Activated naive CD8-positive, alpha-beta T cell treated with anti-CD3 and anti-CD28 coated beads for 36 hours (primary cell): Measurements from ENCODE around the gene TNFRSF18. TPM values are rescaled to one million over a fixed set of nuclear protein-coding genes. Genes with fewer than 3 reads are reported as not detected.

ENCODE experiments used
- DNase-seq: peaks from one replicate; pipeline ENCODE4 v3.0.0; 2021
- H3K27ac Mint-ChIP-seq: one replicate; pipeline ENCODE4 v1.8.0; 2022; ENCODE audit warnings: mild to moderate bottlenecking, moderate library complexity, mixed read lengths
- H3K27me3 Mint-ChIP-seq: one replicate; pipeline ENCODE4 v1.8.0; 2022; ENCODE audit warnings: mild to moderate bottlenecking, mixed read lengths
- H3K36me3 Mint-ChIP-seq: one replicate; pipeline ENCODE4 v1.8.0; 2021; ENCODE audit warnings: mild to moderate bottlenecking, mixed read lengths
- H3K4me1 Mint-ChIP-seq: one replicate; pipeline ENCODE4 v1.8.0; 2021; ENCODE audit warnings: mixed read lengths
- H3K4me3 Mint-ChIP-seq: one replicate; pipeline ENCODE4 v1.8.0; 2022; ENCODE audit warnings: mild to moderate bottlenecking, moderate library complexity, mixed read lengths
- H3K9me3 Mint-ChIP-seq: one replicate; pipeline ENCODE4 v1.8.0; 2022; ENCODE audit warnings: mixed read lengths
- total RNA-seq, 2 experiments: library from RNA; stranded (reverse); gene quantifications; one replicate each; pipeline ENCODE4 v1.2.3, GENCODE V29; 2021

TNFRSF18 gene
- total RNA-seq, 2 experiments from 2014 or later, result 52.5 to 53.3 TPM

DNA sequence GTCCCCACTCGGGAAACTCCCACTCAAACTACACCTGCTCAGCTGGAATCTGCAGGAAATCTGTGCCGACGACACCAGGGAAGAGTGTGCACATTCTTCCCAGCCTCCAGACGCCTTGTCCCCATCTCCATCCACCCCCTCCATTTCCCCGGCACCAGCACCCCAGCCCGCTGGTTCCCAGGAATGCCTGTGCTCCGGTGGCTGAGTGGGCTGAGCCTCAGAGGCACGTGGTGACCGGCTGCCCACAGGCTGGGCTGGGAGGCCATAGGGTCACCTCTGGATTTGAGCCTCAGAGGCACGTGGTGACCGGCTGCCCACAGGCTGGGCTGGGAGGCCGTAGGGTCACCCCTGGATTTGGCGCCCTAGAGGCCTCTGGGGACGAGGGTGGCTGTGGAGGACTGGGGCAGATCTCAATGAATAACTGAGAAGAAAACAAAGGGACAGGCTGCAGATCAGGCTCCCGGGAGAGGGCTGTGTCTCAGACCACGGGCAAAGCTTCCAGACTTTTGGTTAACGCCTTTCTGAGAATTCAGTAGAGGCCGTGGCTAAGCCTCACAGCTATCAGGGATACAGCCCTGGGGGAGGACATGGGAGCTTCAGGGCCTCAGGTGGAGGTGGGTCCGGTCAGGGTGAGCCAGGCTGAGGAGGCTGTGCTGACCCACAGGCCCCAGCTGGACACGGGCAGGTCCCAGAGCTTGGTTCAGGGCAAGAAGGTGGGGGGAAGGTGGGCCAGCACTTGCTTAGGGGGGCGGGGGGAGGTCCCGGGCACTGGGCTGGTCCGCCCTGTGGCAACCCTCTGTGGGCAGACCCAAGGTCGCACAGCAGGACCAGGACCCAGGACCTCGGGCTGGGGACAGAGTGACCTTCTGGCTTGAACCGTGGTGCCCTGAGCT is 50.0 kb downstream of the TNFRSF18 start:
- peaks cover 7% of the 10 kb centered on the region for H3K36me3 Mint-ChIP-seq
- H3K4me1 Mint-ChIP-seq, result peaks cover 1% of the 10 kb centered on the region
- no peak for DNase-seq
- H3K27ac Mint-ChIP-seq, result peak overlapping the region; percentile 51
- H3K4me3 Mint-ChIP-seq, result no peak overlapping the region
- H3K9me3 Mint-ChIP-seq, result peaks cover 20% of the 10 kb centered on the region
- H3K27me3 Mint-ChIP-seq, result no peaks in the 10 kb centered on the region

DNA sequence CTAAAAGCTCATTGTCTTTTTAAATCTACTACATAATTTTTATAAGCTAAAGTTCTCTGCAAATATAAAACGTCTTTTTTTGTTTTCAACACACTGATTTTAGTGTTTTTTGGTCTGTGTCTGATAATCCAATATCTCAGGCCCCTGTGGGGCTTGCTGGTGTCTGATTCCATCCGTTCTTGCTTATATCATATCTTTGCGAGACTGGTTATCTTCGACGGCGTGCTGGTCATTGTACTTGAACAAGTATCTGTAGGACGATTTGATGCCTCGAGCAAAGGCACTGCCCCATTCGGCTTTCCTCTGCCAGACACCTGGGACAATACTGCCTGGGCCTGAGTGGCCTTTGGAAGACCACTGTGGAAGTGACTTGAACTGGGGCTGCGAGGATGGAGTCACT is 51.1 kb downstream of the TNFRSF18 start:
- peaks cover 20% of the 10 kb centered on the region for H3K9me3 Mint-ChIP-seq
- peaks cover 7% of the 10 kb centered on the region for H3K36me3 Mint-ChIP-seq
- no peak for DNase-seq
- H3K4me3 Mint-ChIP-seq, result no peak overlapping the region
- H3K27ac Mint-ChIP-seq, result no peak overlapping the region
- H3K4me1 Mint-ChIP-seq, result peaks cover 1% of the 10 kb centered on the region
- H3K27me3 Mint-ChIP-seq, result no peaks in the 10 kb centered on the region

DNA sequence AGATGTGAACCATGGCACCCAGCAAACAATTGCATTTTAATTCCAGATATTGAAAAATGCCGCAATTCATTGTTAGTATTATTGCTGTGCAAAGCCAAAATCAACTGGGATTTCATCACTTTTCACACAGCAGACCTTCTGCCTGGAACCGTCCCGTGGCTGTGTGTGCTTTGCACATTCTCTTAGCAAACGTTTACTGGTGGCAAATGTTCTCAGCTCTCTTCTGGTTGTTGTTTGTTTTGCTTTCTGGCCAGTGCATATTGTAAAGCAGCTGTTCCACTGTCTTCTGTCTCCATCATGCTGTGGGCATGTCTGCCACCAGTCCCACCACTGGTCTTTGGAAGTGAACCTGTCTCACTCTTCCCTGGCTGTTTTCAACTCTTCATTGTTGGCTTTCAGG is 52.5 kb downstream of the TNFRSF18 start:
- Mint-ChIP-seq H3K36me3 (peaks cover 7% of the 10 kb centered on the region), H3K27ac (no peak overlapping the region), H3K4me3 (no peak overlapping the region)

More for the DNA sequence above, 52.5 kb downstream of the TNFRSF18 start:
- Mint-ChIP-seq H3K27me3 (no peaks in the 10 kb centered on the region), H3K4me1 (peaks cover 1% of the 10 kb centered on the region), H3K9me3 (peaks cover 20% of the 10 kb centered on the region)
- no peak for DNase-seq

Other genes with a start within 250 kb of the TNFRSF18 start
- 100 to 1,000 TPM; 176 to 185 TPM for gene NOC2L, start 247.3 kb downstream of the TNFRSF18 start, total RNA-seq
- gene KLHL17, start 246.0 kb downstream of the TNFRSF18 start, total RNA-seq, result 10 to 100 TPM; 19.5 to 22.5 TPM
- gene PLEKHN1, start 240.1 kb downstream of the TNFRSF18 start, total RNA-seq, result 1 to 10 TPM in 1 of 2 experiments, under 1 TPM in 1; 0.85 to 1.3 TPM
- gene PERM1, start 224.5 kb downstream of the TNFRSF18 start, total RNA-seq, result not detected
- gene HES4, start 206.5 kb downstream of the TNFRSF18 start, total RNA-seq, result 1 to 10 TPM in 1 of 2 experiments, under 1 TPM in 1; 0.93 to 1.1 TPM
- 10 to 100 TPM; 71.7 to 78.4 TPM for gene ISG15, start 193.1 kb downstream of the TNFRSF18 start, total RNA-seq
- 10 to 100 TPM; 30.4 to 30.5 TPM for gene AGRN, start 186.5 kb downstream of the TNFRSF18 start, total RNA-seq
- not detected for gene RNF223, start 132.3 kb downstream of the TNFRSF18 start, total RNA-seq
- 10 to 100 TPM; 18.9 to 19.0 TPM for gene C1orf159, start 90.5 kb downstream of the TNFRSF18 start, total RNA-seq
- not detected for gene TTLL10, start 32.7 kb downstream of the TNFRSF18 start, total RNA-seq
- 100 to 1,000 TPM; 110 to 111 TPM for gene TNFRSF4, start 7.6 kb upstream of the TNFRSF18 start, total RNA-seq
- 10 to 100 TPM; 85.9 to 95.9 TPM for gene SDF4, start 25.4 kb upstream of the TNFRSF18 start, total RNA-seq
- gene B3GALT6, start 25.6 kb upstream of the TNFRSF18 start, total RNA-seq, result 10 to 100 TPM; 17.5 to 18.9 TPM
- 1 to 10 TPM; 2.4 to 3.8 TPM for gene C1QTNF12, start 40.1 kb upstream of the TNFRSF18 start, total RNA-seq
- gene UBE2J2, start 67.3 kb upstream of the TNFRSF18 start, total RNA-seq, result 10 to 100 TPM; 69.9 to 70.6 TPM
- gene SCNN1D, start 73.8 kb upstream of the TNFRSF18 start, total RNA-seq, result 1 to 10 TPM; 4.9 to 6.9 TPM
- 10 to 100 TPM; 26.6 to 28.4 TPM for gene ACAP3, start 101.3 kb upstream of the TNFRSF18 start, total RNA-seq
- 10 to 100 TPM; 29.6 to 30.0 TPM for gene PUSL1, start 102.0 kb upstream of the TNFRSF18 start, total RNA-seq
- 100 to 1,000 TPM; 111 to 113 TPM for gene INTS11, start 118.1 kb upstream of the TNFRSF18 start, total RNA-seq
- gene CPTP, start 118.2 kb upstream of the TNFRSF18 start, total RNA-seq, result 10 to 100 TPM; 12.2 to 13.7 TPM
- gene TAS1R3, start 124.7 kb upstream of the TNFRSF18 start, total RNA-seq, result under 1 TPM; 0.06 to 0.20 TPM
- 10 to 100 TPM; 26.8 to 29.0 TPM for gene DVL1, start 142.8 kb upstream of the TNFRSF18 start, total RNA-seq
- under 1 TPM; 0.50 to 0.97 TPM for gene MXRA8, start 152.0 kb upstream of the TNFRSF18 start, total RNA-seq
- gene AURKAIP1, start 168.6 kb upstream of the TNFRSF18 start, total RNA-seq, result 100 to 1,000 TPM; 143 to 144 TPM
- 10 to 100 TPM; 91.6 to 92.2 TPM for gene CCNL2, start 192.7 kb upstream of the TNFRSF18 start, total RNA-seq
- 100 to 1,000 TPM; 181 to 182 TPM for gene MRPL20, start 200.7 kb upstream of the TNFRSF18 start, total RNA-seq
- not detected for gene ANKRD65, start 214.7 kb upstream of the TNFRSF18 start, total RNA-seq
- under 1 TPM; 0.25 to 0.44 TPM for gene VWA1, start 229.1 kb upstream of the TNFRSF18 start, total RNA-seq
- 1 to 10 TPM; 1.3 to 1.5 TPM for gene ATAD3C, start 243.1 kb upstream of the TNFRSF18 start, total RNA-seq